KMS-11 (cell line): ENCODE data around the gene MOCS2.

Source experiments
- H2AFZ ChIP-seq: fragments of 200-600 bp; sonication (generic); 2 replicates; pipeline ENCODE4 v1.6.1; 2016; ENCODE audit warnings: antibody characterized with exemption, mixed run types, low read depth
- H3K27ac ChIP-seq: fragments of 200-600 bp; sonication (generic); 2 replicates; pipeline ENCODE4 v1.6.1; 2016; ENCODE audit warnings: mild to moderate bottlenecking, mixed run types
- H3K27me3 ChIP-seq: fragments of 200-600 bp; sonication (generic); 2 replicates; pipeline ENCODE4 v1.6.1; 2017; ENCODE audit warnings: mild to moderate bottlenecking, low read depth, mixed run types, moderate library complexity; ENCODE audit not compliant: insufficient read depth
- H3K36me3 ChIP-seq: fragments of 200-600 bp; sonication (generic); 2 replicates; pipeline ENCODE4 v1.6.1; 2017; ENCODE audit warnings: mild to moderate bottlenecking, mixed run types; ENCODE audit not compliant: insufficient read depth
- H3K4me1 ChIP-seq: fragments of 200-600 bp; sonication (generic); 2 replicates; pipeline ENCODE4 v1.6.1; 2016; ENCODE audit warnings: mild to moderate bottlenecking, low read depth, mixed run types; ENCODE audit not compliant: poor library complexity, severe bottlenecking
- H3K4me2 ChIP-seq: fragments of 200-600 bp; sonication (generic); 2 replicates; pipeline ENCODE4 v1.7.0; 2016; ENCODE audit warnings: mild to moderate bottlenecking, mixed run types
- H3K4me3 ChIP-seq: fragments of 200-600 bp; sonication (generic); IDR thresholded peaks from 2 replicates; pipeline ENCODE4 v1.6.1; 2017; ENCODE audit warnings: low read depth, low read length, mixed read lengths; ENCODE audit not compliant: insufficient read depth
- H3K79me2 ChIP-seq: fragments of 200-600 bp; sonication (generic); 2 replicates; pipeline ENCODE4 v1.6.1; 2016; ENCODE audit warnings: low read depth, mixed run types; ENCODE audit not compliant: insufficient read depth
- H3K9ac ChIP-seq: fragments of 200-600 bp; sonication (generic); 2 replicates; pipeline ENCODE4 v1.6.1; 2016; ENCODE audit warnings: mild to moderate bottlenecking, mixed run types
- H4K20me1 ChIP-seq: fragments of 200-600 bp; sonication (generic); 2 replicates; pipeline ENCODE4 v1.6.1; 2016; ENCODE audit warnings: mild to moderate bottlenecking, mixed run types; ENCODE audit not compliant: insufficient read depth
- CTCF ChIP-seq: fragments of 200-600 bp; sonication (generic); conservative IDR thresholded peaks from 2 replicates; pipeline ENCODE4 v1.6.1; 2017; ENCODE audit warnings: low read depth, mild to moderate bottlenecking, antibody characterized with exemption, low read length, moderate library complexity, mixed read lengths

Gene MOCS2

GRCh38 chr5:53118879-53119278 is 9.3 kb upstream of the MOCS2 start:
- TF ChIP-seq CTCF = no peak
- no peaks in the 10 kb centered on the region for H3K4me1 ChIP-seq
- H3K4me3 ChIP-seq = no peak overlapping the region
- no peaks in the 10 kb centered on the region for H3K79me2 ChIP-seq
- H2AFZ ChIP-seq = no peak overlapping the region
- H4K20me1 ChIP-seq = no peaks in the 10 kb centered on the region
- no peak overlapping the region for H3K9ac ChIP-seq
- no peaks in the 10 kb centered on the region for H3K36me3 ChIP-seq
- H3K27ac ChIP-seq = no peak overlapping the region
- no peak overlapping the region for H3K4me2 ChIP-seq
- H3K27me3 ChIP-seq = no peaks in the 10 kb centered on the region

- H2AFZ ChIP-seq = no peak overlapping the region
- TF ChIP-seq CTCF = no peak
- no peaks in the 10 kb centered on the region for H3K79me2 ChIP-seq
- H3K4me2 ChIP-seq = no peak overlapping the region
- no peaks in the 10 kb centered on the region for H4K20me1 ChIP-seq
- H3K4me1 ChIP-seq = no peaks in the 10 kb centered on the region
- H3K27ac ChIP-seq = no peak overlapping the region
- no peak overlapping the region for H3K9ac ChIP-seq
- H3K4me3 ChIP-seq = no peak overlapping the region
- H3K27me3 ChIP-seq = no peaks in the 10 kb centered on the region
- no peaks in the 10 kb centered on the region for H3K36me3 ChIP-seq
These were observed 7.0 kb upstream of the MOCS2 start for GRCh38 chr5:53116597-53116996.

- peaks cover 7% of the 10 kb centered on the region for H3K4me1 ChIP-seq
- no peak overlapping the region for H3K4me3 ChIP-seq
- H3K36me3 ChIP-seq = no peaks in the 10 kb centered on the region
- H4K20me1 ChIP-seq = no peaks in the 10 kb centered on the region
- no peaks in the 10 kb centered on the region for H3K79me2 ChIP-seq
- H3K27me3 ChIP-seq = no peaks in the 10 kb centered on the region
- no peak overlapping the region for H3K9ac ChIP-seq
- no peak overlapping the region for H3K4me2 ChIP-seq
- no peak overlapping the region for H3K27ac ChIP-seq
- H2AFZ ChIP-seq = no peak overlapping the region
- TF ChIP-seq CTCF = peak; percentile 40; the same call in 1 of the 2 replicates
These were observed 5.4 kb upstream of the MOCS2 start for GRCh38 chr5:53114988-53115387.

GRCh38 chr5:53113947-53114346 is 4.4 kb upstream of the MOCS2 start:
- no peak for TF ChIP-seq CTCF
- peaks cover 7% of the 10 kb centered on the region for H3K4me1 ChIP-seq
- H3K27ac ChIP-seq = no peak overlapping the region
- H3K27me3 ChIP-seq = no peaks in the 10 kb centered on the region
- no peak overlapping the region for H2AFZ ChIP-seq
- no peaks in the 10 kb centered on the region for H3K79me2 ChIP-seq
- H3K36me3 ChIP-seq = no peaks in the 10 kb centered on the region
- no peak overlapping the region for H3K4me3 ChIP-seq
- no peak overlapping the region for H3K4me2 ChIP-seq
- H3K9ac ChIP-seq = no peak overlapping the region
- no peaks in the 10 kb centered on the region for H4K20me1 ChIP-seq
